ENCODE measurements around the gene TTC3.
"Not testable (repeated sequence)": the region's sequence is repeated elsewhere in the genome, so short reads cannot be mapped to it uniquely, and the experiment has no call there.

The TTC3 gene

DNA sequence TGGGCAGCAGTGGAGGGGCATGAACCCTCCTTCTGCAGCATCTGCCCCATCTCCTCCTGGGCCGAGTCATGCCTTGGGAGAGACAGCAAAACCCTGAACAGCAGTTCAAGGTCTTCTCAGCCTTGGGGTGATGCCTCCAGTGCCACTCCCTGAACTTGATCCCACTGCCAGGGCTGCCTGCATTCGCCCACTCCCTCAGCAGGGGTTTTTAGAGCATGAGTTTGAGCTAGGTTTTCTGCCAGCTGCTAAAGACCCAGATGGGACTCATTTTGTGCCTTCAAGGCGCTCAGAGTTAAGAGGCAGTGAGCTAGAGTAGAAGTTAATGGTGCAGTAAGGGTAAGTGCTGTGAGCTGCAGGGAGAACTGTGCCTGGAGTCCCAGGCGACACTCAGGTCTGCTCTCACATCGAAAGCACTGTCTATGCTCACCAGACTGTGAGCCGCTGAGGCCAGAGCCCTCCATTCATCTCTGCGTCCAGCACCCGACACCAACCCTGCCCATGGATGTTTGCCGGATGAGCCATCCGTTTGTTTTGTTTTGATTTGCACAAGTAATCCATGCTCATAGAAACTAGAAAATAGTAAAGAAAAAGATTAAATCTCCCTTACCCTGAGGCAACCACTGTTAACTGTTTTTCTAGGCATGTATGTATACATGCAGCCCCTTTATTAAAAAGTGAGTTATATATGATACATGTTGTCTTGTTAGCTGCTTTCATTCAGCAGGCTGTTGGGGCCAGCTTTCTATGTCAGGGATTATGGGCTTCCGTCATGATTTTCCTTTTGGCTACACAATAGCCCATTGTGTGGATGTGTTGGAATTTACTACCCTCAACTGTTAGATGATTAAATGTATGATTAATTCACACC lies 126.2 kb downstream of the TTC3 start:
- DNase-seq: peak; percentile 37

- DNase-seq: no peak
These were observed 127.8 kb downstream of the TTC3 start for GRCh38 chr21:37200641-37201480.

DNA sequence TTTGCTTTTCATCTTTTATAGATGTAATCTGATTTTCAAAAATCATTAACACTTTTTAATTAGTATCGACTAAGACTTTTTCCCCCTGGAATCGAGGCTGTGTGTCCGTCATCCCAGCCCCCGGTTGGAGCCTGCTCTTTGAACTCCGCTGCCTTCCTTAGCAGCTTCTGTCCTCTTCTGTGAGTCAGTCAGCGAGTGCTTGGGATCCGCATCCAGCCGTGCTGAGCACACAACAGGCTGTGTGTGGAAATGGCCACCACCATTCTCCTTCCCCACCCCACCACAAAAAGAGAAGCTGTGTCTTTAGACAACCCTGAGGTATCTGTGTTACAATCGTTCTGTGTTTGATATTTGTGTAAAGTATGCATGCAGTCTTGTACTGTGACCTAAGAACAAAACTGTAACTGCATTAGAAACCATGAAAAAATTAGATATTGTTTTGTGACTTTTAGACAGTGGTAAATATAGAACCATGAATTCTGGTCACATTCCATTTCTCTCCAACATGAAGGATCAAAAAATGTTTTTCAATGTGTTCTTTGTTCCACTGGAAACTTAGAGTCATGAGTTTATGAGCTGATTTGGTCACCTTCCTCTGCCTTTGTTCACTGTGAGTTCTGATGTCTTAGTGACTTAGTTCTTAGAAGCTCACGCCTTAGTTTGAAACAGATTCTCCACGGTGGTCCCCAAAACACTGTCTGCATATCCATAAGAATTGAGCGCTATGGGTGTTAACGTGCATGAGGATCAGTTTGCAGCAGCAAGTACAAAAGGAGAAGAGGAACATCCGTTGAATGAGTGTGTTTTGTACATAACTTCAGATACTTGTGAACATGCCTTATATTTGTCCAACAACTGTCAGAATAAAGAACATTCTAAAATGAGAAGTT lies 129.4 kb downstream of the TTC3 start:
- no peak for DNase-seq

DNA sequence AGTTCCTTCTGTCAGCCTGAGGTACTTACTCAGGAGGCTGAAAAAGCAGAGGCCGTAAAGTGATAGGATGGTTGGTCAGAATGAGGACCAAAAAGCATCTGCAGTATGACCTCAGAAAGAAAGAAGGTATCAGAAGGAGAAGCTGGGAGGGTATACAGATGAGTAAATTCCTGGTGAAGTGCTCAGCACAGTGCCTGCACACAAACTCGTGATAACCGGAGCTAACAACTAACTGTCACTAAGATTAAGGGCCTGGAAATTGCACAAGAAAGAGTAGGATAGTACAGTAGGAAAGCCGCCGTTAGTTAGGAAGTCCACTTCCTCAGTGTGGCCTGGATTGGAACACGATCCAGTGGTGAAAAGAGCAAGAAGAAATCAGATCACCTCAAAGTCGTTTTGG lies 131.5 kb downstream of the TTC3 start:
- DNase-seq: no peak

DNA sequence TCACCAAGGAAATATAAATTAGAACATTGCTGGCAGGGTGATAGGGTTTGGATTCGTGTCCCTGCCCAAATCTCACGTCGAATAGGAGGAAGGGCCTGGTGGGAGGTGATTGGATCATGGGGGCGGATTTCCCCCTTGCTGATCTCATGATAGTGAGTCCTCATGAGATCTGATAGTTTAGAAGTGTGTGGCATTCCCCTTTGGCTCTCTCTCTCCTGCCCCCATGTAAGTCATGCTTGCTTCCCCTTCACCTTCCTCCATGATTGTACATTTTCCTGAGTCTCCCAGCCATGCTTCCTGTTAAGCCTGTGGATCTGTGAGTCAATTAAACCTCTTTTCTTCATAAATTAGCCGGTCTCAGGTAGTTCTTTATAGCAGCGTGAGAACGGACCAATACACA lies 133.4 kb downstream of the TTC3 start:
- no peak for DNase-seq

DNA sequence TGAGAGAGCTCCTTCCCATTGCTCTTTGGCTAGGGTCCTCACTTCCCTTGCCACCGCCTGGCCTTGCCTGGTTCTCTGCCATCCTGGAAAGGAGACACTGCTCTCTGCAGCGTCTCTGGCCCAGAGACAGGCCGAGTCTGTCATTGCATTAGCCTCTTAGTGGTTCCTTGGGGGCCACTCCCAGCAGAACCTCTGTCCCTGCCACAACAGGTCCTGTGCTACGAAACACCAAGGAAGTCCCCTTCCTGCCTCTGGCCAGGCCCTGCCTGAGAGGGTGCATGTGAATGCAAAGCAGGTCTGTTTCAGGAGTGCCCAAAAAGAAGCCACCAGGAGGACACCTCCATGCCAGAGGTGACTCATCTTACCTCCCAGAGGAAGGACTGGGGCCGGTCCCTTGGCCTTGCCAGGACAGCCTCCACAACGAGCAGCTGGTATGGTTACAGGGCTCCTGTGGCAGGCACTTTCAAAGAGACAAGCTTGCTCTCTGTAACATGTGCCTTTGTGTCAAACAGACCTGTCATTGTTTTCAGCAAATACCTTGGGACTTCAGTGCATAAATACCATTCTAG lies 134.5 kb downstream of the TTC3 start:
- DNase-seq: no peak

DNA sequence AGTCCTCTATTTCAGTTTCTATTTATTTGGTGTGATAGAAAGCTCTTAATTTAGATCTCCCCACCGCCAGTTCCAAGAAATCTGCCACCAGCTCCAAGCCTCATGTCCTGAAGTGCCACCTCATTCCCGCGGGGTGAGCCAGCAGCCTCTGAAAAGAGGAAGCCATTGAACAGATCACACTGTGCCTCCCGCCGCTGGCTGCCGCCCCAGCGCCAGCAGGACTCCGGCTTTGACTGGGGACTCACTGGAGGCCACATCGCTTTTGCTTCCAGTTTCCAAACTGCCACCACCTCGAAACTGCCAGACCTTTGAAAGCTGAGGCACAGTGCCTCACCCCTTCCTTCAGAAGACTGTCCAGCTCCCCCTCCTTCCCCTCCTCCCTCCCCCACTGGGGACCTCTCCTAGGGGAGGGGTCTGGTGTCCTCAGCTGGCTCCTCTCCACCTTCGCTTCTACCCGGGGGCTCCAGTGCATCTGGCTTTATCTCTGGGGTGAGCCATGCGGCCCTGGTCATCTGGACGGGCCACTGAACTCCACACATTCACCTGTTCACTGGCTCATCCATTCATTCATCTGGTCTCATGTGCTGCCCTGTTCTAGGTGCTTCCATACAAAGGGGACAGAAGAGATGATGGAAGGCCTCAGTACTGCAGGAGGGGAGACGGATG lies 135.1 kb downstream of the TTC3 start:
- no peak for DNase-seq

DNA sequence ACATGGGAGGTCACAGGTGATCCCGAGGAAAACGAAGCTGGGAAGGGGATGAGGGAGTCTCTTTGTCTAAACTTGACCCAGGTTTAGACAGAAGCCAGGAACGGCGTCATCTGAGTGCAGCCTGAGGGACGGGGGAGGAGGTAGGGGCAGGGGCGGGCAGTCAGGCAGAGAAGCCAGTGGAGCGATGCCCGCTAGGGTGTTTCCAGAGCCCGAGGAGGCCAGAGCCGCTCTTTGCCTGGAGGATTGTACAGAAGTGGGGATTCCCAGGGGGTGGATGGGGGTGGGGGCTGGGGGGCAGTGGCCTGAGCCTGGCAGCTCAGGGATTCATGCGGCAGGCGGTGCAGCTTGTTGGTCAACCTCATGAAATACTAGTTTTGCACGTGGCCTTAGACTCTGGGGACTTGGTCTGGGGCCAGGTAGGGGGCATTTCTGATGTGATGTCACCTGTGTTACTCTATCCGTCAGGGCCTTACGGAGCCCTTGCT lies 135.7 kb downstream of the TTC3 start:
- no peak for DNase-seq

- DNase-seq: no peak
These were observed 137.1 kb downstream of the TTC3 start for GRCh38 chr21:37210130-37210529.

GRCh38 chr21:37210799-37211198 lies 137.7 kb downstream of the TTC3 start:
- DNase-seq: no peak

- no peak for DNase-seq
These were observed 141.9 kb downstream of the TTC3 start for GRCh38 chr21:37214952-37215351.

DNA sequence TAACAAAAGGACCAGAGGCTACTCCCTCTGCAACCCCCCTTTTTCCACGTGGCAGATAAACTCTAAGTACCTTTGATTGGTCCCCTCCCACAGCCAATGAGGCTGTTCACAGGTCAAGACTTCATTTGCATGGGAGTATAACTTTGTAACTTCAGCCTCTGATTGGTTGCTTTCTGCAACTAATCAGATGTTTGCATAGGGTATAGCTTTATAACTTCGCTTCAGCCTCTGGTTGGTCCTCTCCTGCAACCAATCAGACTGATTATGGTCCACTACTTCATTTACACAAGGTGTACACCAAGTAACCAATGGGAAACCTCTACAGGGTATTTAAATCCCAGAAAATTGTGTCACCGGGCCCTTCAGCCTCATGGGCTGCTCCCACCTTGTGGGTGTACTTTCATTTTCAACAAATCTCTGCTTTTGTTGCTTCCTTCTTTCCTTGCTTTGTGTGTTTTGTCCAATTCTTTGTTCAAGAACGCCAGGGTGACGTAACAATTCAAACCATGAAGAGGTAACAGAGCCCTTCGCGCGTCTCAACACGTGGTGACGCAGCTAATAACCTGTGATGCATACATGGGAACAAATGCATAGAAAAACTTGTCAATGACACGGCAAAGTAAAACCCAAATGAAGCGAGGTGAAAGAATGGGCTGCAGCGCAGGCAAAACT lies 146.8 kb downstream of the TTC3 start:
- no peak for DNase-seq

DNA sequence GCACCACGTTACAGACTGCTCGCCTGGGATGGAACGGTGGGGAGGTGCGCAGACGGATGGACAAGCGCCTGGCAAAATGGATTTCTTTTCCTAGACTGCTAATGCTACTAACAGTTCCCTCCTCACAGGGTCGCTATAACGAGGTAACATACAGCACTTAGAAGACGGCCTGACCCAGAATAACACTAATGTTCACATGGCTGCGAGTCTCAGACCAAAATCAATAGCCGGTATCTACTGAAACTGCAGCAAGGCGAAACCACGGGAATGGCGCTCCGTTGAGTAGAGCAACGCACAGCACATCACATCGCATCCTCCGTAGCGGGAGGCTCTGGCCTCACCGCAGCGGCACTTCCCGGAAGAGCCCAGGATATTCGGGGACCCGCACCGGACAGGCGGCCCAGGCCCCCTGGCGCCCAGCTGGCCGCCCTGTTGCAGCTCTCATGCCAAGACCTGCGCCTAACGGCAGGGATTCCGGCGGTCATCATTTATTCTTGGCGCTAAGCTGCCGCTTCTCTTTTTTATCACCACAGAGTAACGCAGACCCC lies 147.5 kb downstream of the TTC3 start:
- DNase-seq: peak; percentile 35

- DNase-seq: peak; percentile 91
These were observed 148.1 kb downstream of the TTC3 start for GRCh38 chr21:37220981-37221664.

GRCh38 chr21:37222248-37222647 lies 149.2 kb downstream of the TTC3 start:
- not testable (repeated sequence) for DNase-seq

GRCh38 chr21:37223804-37224345 lies 150.8 kb downstream of the TTC3 start:
- no peak for DNase-seq

DNA sequence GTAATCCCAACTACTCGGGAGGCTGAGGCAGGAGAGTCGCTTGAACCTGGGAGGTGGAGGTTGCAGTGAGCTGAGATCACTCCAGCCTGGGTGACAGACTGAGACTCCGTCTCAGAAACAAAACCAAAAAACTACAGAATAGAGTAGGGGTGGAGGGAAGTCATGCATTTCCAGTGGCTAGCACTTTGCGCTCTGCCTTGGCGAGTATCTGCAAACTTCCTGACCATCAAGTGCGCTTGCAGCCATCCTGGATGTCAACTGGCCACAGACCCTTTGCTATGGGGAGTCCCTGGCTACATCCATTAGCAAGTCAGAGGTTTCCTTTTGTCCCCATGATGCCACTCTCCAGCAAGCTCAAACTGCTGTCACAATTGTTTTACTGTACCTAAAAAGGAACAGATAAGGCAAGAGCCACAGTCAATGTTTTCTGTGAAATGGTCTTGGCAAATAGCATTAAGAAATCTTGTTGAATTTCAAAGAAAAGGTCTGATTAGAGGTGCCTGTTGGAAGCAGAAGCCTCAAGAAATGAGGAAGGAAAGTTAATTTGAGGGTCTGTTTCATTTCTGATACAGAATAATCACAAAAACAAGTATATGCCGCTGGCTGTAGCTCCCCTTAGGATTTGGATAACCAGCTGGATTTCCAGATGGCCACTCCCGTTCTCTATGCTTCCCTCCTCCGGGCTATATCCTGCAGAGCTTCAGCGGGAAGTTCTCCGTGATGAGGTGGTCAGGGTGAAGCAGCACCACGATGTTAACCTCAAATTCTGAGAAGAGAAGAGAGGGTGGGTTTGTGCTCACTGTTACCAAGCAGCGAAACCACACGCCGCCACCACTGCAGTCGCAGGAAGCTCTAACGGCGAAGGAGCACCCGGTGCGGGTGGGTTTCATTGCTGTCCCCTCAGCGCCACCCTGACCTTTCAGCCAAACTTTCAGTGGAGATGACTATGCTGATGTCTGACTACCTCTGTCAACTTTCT lies 152.1 kb downstream of the TTC3 start:
- DNase-seq: no peak

- DNase-seq: no peak
These were observed 153.2 kb downstream of the TTC3 start for GRCh38 chr21:37226041-37226920.

Data from HCEC 1CT (cell line).